Astrocyte of the cerebellum (primary cell): Measurements from ENCODE around the gene MAGIX.

ENCODE experiments used
- DNase-seq: peaks from one replicate; pipeline ENCODE4 v3.0.0-alpha.2; 2011; ENCODE audit warnings: low read depth
- H3K4me3 ChIP-seq: 2 replicates; pipeline ENCODE4 v1.5.1; 2011; ENCODE audit warnings: mild to moderate bottlenecking, low read depth, low read length, moderate library complexity
- CTCF ChIP-seq: IDR thresholded peaks from 2 replicates; pipeline ENCODE4 v1.5.1; 2012; ENCODE audit warnings: low read length, low read depth, moderate library complexity, mild to moderate bottlenecking; ENCODE audit errors: missing control alignments
- in situ Hi-C: cut with HindIII; loops from 2 replicates; pipeline ENCODE4 v1.10.0; 2017; ENCODE audit warnings: low sequenced_read_pairs

Gene MAGIX

DNA sequence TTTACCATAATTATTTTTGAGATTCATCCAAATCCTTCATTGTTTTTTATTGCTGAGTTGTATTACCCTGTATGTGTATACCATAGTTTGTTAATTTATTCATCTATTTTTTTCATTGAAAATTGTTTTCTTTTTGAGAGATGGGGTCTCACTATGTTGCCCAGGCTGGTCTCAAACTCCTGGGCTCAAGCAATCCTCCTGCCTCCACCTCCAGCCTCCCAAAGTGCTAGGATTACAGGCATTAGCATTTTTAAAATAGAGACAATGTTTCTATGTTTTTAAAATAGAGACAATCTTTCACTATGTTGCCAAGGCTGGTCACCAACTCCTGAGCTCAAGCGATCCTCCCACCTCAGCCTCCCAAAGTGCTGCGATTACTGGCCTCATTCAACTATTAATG lies 1.6 kb upstream of the MAGIX start:
- DNase-seq: no peak
- H3K4me3 ChIP-seq: no peak overlapping the region
- in situ Hi-C loops: no loop called here
- TF ChIP-seq CTCF: no peak

GRCh38 chrX:49161632-49162031 lies 926 bp upstream of the MAGIX start:
- DNase-seq: no peak
- in situ Hi-C loops: no loop called here
- no peak overlapping the region for H3K4me3 ChIP-seq
- no peak for TF ChIP-seq CTCF

- in situ Hi-C loops: no loop called here
- DNase-seq: peak; percentile 29
- H3K4me3 ChIP-seq: peak overlapping the region; percentile 22
- peak; percentile 44 for TF ChIP-seq CTCF
Measured at GRCh38 chrX:49163555-49164419, 1.2 kb downstream of the MAGIX start.

- no peak overlapping the region for H3K4me3 ChIP-seq
Measured at GRCh38 chrX:49164589-49165360, 2.2 kb downstream of the MAGIX start.

DNA sequence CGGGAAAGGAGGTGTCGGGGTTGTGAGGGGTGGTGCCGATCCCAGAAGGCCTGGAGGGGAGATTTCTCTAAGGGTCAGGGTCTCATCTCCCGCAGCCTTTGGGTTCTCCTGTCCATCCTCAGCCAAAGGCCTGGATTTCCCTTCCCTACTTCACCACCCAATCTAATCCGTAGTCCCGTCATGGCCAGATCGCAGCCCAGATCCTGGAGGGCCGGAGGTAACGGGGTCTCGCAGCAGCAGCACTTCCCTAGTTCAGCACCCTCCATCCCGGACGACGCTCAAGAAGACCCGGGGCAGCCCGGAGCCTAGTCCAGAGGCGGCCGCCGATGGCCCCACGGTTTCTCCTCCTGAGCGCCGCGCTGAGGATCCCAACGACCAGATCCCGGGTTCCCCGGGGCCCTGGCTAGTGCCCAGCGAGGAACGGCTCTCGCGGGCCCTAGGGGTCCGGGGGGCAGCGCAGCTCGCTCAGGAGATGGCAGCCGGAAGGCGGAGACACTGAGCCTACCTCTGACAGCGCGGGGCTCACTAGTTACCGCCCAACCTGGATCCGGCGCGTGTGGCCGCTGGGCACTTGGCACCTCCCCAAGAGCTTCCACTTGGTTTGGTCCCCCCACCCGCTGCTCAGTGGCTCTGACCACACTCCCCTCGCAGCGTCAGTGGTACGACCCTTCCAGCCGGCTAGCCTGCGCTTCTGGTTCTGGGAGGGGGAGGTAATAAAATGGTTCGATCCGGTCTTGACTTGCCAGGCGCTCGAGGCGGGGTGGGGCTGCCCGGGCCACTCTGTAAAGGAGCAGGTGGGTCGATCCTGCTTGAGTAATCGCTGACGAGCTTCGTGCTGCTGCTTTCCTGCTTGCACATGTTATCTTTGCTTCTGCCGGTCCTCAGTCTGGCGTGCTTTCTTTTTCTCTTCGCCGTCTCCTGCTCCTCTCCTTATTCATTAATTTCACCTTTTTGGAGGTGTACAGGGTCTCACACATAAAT lies 3.6 kb downstream of the MAGIX start:
- no peak for TF ChIP-seq CTCF
- peak overlapping the region; percentile 36 for H3K4me3 ChIP-seq
- in situ Hi-C loops: no loop called here
- DNase-seq: peak; percentile 28

More at GRCh38 chrX:49164589-49165360, 2.2 kb downstream of the MAGIX start:
- in situ Hi-C loops: no loop called here
- DNase-seq: no peak
- no peak for TF ChIP-seq CTCF
